Type B pancreatic cell (in vitro differentiated cells): ENCODE results near the gene SH2D4B. TPM values are rescaled to one million over a fixed set of nuclear protein-coding genes. Genes with fewer than 3 reads are reported as not detected.

ENCODE experiments used
- DNase-seq: peaks from one replicate; pipeline ENCODE4 v3.0.0; 2021; ENCODE audit warnings: mixed read lengths; ENCODE audit not compliant: unreplicated experiment; ENCODE audit errors: extremely low spot score
- H3K27ac Mint-ChIP-seq: 2 replicates; pipeline ENCODE4 v1.8.0; 2021; ENCODE audit warnings: mild to moderate bottlenecking, mixed read lengths
- H3K27me3 Mint-ChIP-seq: 2 replicates; pipeline ENCODE4 v1.8.0; 2021; ENCODE audit warnings: mixed read lengths
- H3K36me3 Mint-ChIP-seq: 2 replicates; pipeline ENCODE4 v1.8.0; 2021; ENCODE audit warnings: mixed read lengths
- H3K4me1 Mint-ChIP-seq: one replicate; pipeline ENCODE4 v1.8.0; 2021; ENCODE audit warnings: mixed read lengths; ENCODE audit not compliant: unreplicated experiment
- H3K4me3 Mint-ChIP-seq: 2 replicates; pipeline ENCODE4 v1.8.0; 2021; ENCODE audit warnings: mild to moderate bottlenecking, mixed read lengths
- H3K9me3 Mint-ChIP-seq: 2 replicates; pipeline ENCODE4 v1.8.0; 2021; ENCODE audit warnings: mixed read lengths
- total RNA-seq: library from RNA; stranded (reverse); gene quantifications from 2 replicates; pipeline ENCODE4 v1.2.1, GENCODE V29; 2021; ENCODE audit warnings: low replicate concordance
- TF ChIP-seq, protein P1 (sequence below): fragments of 200-600 bp; sonication (generic); conservative IDR thresholded peaks from 2 replicates; pipeline ENCODE4 v1.5.0; 2021; ENCODE audit warnings: antibody characterized with exemption, mild to moderate bottlenecking

Gene SH2D4B
- total RNA-seq, 1 donor from 2014 or later: 0.10 TPM

DNA sequence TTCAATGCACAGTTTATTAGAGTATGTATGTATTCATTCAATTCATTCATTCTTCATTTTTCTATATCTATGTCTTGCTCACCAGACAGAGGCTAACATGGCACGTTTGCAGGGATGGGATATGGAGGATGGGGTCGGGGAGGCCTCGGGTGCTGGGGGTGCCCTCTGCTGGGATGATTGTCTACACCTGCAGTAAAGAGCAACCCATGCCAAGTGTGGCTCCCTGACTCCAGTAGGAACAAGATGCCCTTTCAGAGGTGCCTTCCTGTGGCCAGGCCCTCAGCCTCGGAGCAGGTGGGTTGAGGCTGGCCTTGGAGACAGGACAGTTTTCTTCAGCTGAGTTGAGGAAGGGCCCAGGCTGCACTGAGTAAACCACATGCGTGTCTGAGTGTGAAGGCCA is 157.2 kb downstream of the SH2D4B start:
- H3K4me3 Mint-ChIP-seq: no peak overlapping the region
- no peak overlapping the region for H3K27ac Mint-ChIP-seq
- no peaks in the 10 kb centered on the region for H3K36me3 Mint-ChIP-seq
- H3K4me1 Mint-ChIP-seq: peaks cover 24% of the 10 kb centered on the region
- peaks cover 13% of the 10 kb centered on the region for H3K27me3 Mint-ChIP-seq
- DNase-seq: no peak
- H3K9me3 Mint-ChIP-seq: no peaks in the 10 kb centered on the region
- TF ChIP-seq, protein P1, sequence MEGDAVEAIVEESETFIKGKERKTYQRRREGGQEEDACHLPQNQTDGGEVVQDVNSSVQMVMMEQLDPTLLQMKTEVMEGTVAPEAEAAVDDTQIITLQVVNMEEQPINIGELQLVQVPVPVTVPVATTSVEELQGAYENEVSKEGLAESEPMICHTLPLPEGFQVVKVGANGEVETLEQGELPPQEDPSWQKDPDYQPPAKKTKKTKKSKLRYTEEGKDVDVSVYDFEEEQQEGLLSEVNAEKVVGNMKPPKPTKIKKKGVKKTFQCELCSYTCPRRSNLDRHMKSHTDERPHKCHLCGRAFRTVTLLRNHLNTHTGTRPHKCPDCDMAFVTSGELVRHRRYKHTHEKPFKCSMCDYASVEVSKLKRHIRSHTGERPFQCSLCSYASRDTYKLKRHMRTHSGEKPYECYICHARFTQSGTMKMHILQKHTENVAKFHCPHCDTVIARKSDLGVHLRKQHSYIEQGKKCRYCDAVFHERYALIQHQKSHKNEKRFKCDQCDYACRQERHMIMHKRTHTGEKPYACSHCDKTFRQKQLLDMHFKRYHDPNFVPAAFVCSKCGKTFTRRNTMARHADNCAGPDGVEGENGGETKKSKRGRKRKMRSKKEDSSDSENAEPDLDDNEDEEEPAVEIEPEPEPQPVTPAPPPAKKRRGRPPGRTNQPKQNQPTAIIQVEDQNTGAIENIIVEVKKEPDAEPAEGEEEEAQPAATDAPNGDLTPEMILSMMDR: no peak

Other genes starting within 250 kb of the SH2D4B start
- 0.12 and 0.63 TPM in 2 replicates for gene MAT1A, start 248.2 kb upstream of the SH2D4B start, total RNA-seq
- 0.46 TPM in 1 of 2 replicates, not detected in the other for gene DYDC1, start 181.1 kb upstream of the SH2D4B start, total RNA-seq
- 1.1 TPM in 1 of 2 replicates, not detected in the other for gene DYDC2, start 181.1 kb upstream of the SH2D4B start, total RNA-seq
- 73.5 and 89.2 TPM in 2 replicates for gene PRXL2A, start 129.4 kb upstream of the SH2D4B start, total RNA-seq
- 111 and 159 TPM in 2 replicates for gene TSPAN14, start 83.6 kb upstream of the SH2D4B start, total RNA-seq